Effector memory CD4-positive, alpha-beta T cell (primary cell): ENCODE results near the gene KRTDAP.
A peak's percentile ranks its signal among the peaks of the same experiment; 100 is the strongest.

Experiments
- DNase-seq, 3 donors: peaks; one replicate each; pipeline ENCODE4 v3.0.0-alpha.2; 2020
- H3K27ac ChIP-seq: 2 replicates; pipeline ENCODE4 v1.7.0; 2013; ENCODE audit warnings: mild to moderate bottlenecking, low read length, moderate library complexity; ENCODE audit not compliant: insufficient read depth, poor library complexity, severe bottlenecking
- H3K27me3 ChIP-seq: replicated peaks from 2 replicates; pipeline ENCODE4 v1.7.0; 2013; ENCODE audit warnings: mild to moderate bottlenecking, low read length; ENCODE audit not compliant: insufficient read depth, control insufficient read depth, poor library complexity, severe bottlenecking
- H3K36me3 ChIP-seq: 2 replicates; pipeline ENCODE4 v1.7.0; 2013; ENCODE audit warnings: mild to moderate bottlenecking, low read length, moderate library complexity; ENCODE audit not compliant: control insufficient read depth, insufficient read depth
- H3K4me1 ChIP-seq: 2 replicates; pipeline ENCODE4 v1.7.0; 2013; ENCODE audit warnings: low read length, mild to moderate bottlenecking; ENCODE audit not compliant: control insufficient read depth, insufficient read depth, poor library complexity, severe bottlenecking
- H3K4me3 ChIP-seq: 2 replicates; pipeline ENCODE4 v1.7.0; 2013; ENCODE audit warnings: low read length, low read depth, mild to moderate bottlenecking; ENCODE audit not compliant: insufficient read depth, poor library complexity, severe bottlenecking
- H3K9me3 ChIP-seq: 2 replicates; pipeline ENCODE4 v1.7.0; 2013; ENCODE audit warnings: mild to moderate bottlenecking, low read length, moderate library complexity; ENCODE audit not compliant: control insufficient read depth

Gene KRTDAP

GRCh38 chr19:35500611-35501010 is 10.3 kb upstream of the KRTDAP start:
- Histone ChIP-seq H3K9me3 (no peaks in the 10 kb centered on the region), H3K27ac (no peak overlapping the region), H3K4me3 (no peak overlapping the region), H3K27me3 (no peaks in the 10 kb centered on the region), H3K36me3 (no peaks in the 10 kb centered on the region), H3K4me1 (no peaks in the 10 kb centered on the region)
- DNase-seq = no peak

DNA sequence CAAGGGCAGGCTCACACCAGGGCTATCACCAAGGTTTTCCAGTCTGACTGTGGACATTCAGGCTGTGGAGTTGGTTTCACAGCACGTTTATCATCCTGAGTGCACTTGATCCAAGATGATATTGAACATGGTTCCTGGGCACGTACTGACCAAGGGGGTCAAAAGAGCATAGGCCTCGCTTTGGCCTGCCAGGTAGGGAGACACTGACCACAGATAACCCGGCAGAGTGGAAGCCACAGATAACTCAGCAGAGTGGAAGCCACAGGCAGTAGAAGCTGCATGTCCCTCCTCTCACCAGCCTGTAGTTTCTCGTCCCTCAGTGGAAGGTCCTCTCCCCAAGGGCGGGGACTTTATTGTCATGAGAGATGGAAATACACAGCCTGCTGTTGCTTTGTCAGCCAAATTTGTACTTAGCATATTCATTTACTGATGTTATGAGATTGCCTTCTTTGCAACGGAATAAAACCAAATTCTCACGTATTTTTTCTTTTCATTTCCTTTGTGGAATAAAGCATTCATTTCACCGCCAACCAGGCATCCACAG is 8.8 kb upstream of the KRTDAP start:
- no peaks in the 10 kb centered on the region for H3K36me3 ChIP-seq
- H3K4me1 ChIP-seq = peaks cover 4% of the 10 kb centered on the region

DNA sequence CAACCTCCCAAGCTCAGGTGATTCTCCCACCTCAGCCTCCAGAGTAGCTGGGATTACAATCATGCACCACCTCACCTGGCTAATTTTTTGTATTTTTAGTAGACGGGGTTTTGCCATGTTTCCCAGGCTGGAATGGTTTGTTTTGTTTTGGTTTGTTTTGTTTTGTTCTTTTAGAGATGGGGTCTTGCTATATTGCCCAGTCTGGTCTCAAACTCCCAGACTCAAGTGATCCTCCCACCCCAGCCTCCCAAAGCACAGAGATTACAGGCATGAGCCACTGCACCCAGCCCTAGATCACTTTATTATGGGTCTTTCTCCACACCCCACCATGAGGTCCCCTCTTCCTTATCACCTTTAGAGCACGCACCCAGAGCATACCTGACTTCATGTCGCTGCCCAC is 8.0 kb upstream of the KRTDAP start:
- H3K4me1 ChIP-seq = peaks cover 4% of the 10 kb centered on the region
- H3K36me3 ChIP-seq = no peaks in the 10 kb centered on the region
- H3K27me3 ChIP-seq = no peaks in the 10 kb centered on the region
- H3K9me3 ChIP-seq = no peaks in the 10 kb centered on the region
- no peak overlapping the region for H3K27ac ChIP-seq
- no peak overlapping the region for H3K4me3 ChIP-seq
- DNase-seq = no peak

More for the DNA sequence above, 8.8 kb upstream of the KRTDAP start:
- Histone ChIP-seq H3K4me3 (no peak overlapping the region), H3K27ac (no peak overlapping the region), H3K27me3 (no peaks in the 10 kb centered on the region), H3K9me3 (no peaks in the 10 kb centered on the region)
- no peak for DNase-seq

GRCh38 chr19:35497406-35497805 is 7.1 kb upstream of the KRTDAP start:
- Histone ChIP-seq H3K27ac (no peak overlapping the region), H3K4me3 (no peak overlapping the region), H3K9me3 (no peaks in the 10 kb centered on the region), H3K4me1 (peaks cover 4% of the 10 kb centered on the region), H3K27me3 (no peaks in the 10 kb centered on the region), H3K36me3 (no peaks in the 10 kb centered on the region)
- DNase-seq = no peak

DNA sequence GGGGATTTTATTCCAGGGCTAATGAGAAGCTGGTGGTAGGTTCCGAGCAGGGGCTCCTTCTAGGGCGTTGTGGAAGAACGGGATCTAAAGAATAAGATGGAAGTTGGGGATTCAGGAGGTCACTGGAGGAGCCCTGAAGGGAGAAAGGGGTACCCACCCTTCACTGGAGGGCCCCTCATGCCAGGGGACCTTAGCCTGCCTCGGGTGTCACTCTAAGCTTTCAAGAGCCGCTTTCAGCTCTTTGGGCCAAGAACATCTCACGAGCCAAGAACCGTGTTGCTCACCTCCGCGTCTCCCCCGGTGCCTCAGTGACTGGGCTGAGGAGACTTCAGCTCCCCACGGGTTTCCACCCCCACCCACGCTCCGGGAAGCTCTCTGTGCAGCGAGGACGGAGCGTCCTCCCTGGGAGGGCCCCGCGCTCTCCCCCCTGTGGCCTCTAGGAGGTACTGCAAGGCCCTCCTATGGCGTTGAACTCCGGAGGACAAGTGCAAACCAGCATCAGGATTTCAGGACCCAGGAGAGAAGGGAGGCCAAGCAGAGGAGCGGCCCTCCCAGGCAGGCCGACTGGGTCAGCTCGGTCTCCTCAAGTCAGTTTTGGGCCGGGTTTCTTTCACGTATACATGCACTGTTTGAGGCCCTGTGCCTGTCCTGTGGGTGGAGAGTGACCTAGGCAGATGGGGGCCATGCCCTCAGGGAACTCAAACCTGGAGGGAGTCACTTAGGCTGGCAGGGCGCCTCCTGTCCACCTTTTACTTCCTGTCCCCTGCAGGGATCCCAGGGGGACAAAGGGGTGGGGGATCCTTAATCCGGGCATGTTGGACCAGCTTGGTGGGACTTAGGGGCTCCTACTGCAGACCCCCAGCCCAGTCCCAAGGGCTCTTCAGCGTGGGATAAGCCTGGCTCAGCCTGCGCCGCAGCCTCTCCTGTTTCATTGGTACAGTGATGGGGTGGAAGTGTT is 5.1 kb upstream of the KRTDAP start:
- no peak overlapping the region for H3K27ac ChIP-seq
- no peak overlapping the region for H3K4me3 ChIP-seq
- H3K9me3 ChIP-seq = no peaks in the 10 kb centered on the region
- H3K36me3 ChIP-seq = no peaks in the 10 kb centered on the region
- H3K27me3 ChIP-seq = no peaks in the 10 kb centered on the region
- peaks cover 4% of the 10 kb centered on the region for H3K4me1 ChIP-seq
- peak; percentile 27 to 49 (median 31) for DNase-seq

DNA sequence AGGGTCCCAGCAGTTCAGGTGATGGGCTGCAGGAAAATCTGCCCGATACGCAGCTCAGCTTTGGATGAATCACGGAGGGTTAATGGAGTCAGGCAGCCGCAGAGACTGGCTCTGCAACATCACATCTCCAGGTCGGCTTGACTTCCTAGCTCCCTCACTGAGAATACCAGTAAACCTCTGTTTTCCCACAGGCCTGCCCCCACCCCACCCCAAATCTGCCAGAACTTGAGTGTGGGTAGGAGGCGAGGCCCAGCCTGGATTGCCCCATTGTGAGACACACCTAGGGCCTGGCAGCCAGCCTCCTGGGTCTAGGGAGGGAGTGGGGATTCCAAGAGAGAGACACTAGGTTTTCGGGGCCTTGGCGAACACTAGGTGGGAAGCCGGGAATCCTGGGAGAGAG is 3.7 kb upstream of the KRTDAP start:
- DNase-seq = no peak
- Histone ChIP-seq H3K27ac (no peak overlapping the region), H3K4me1 (peaks cover 4% of the 10 kb centered on the region), H3K36me3 (no peaks in the 10 kb centered on the region), H3K4me3 (no peak overlapping the region), H3K9me3 (no peaks in the 10 kb centered on the region), H3K27me3 (no peaks in the 10 kb centered on the region)

- Histone ChIP-seq H3K36me3 (no peaks in the 10 kb centered on the region), H3K4me3 (no peak overlapping the region), H3K4me1 (peaks cover 4% of the 10 kb centered on the region), H3K27me3 (no peaks in the 10 kb centered on the region), H3K27ac (no peak overlapping the region), H3K9me3 (no peaks in the 10 kb centered on the region)
- DNase-seq = no peak
Measured at GRCh38 chr19:35491836-35492360, 1.6 kb upstream of the KRTDAP start.

- H3K9me3 ChIP-seq = no peaks in the 10 kb centered on the region
- H3K4me1 ChIP-seq = no peaks in the 10 kb centered on the region
- H3K27me3 ChIP-seq = no peaks in the 10 kb centered on the region
- no peak for DNase-seq
- no peaks in the 10 kb centered on the region for H3K36me3 ChIP-seq
- no peak overlapping the region for H3K4me3 ChIP-seq
- H3K27ac ChIP-seq = no peak overlapping the region
Measured at GRCh38 chr19:35488677-35489076, 1.6 kb downstream of the KRTDAP start.

DNA sequence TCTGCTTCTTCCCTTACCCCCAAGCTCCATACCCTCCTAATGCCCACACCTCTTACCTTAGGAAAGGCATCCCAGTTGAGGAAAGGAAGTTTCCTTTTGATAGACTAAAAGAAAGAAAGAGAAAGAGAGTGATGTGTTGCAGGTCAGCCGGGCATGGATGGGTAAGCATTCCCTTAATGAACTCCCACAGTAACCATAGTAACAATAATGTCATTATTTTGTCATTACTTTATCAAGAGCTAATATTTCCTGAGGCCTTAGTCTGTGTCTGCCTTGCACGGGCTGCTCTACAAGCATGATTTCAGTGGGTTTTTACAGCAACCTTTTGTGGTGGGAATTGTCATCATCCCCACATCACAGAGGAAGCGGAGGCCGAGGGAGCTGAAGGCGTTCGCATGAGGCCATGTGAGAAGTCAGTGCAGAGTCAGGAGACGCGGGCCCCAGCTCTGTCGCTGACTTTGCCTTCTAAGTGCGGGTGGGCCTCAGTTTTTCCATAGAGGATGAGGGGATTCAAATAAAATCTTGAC is 2.5 kb downstream of the KRTDAP start:
- Histone ChIP-seq H3K4me3 (no peak overlapping the region), H3K36me3 (no peaks in the 10 kb centered on the region), H3K27ac (no peak overlapping the region), H3K9me3 (no peaks in the 10 kb centered on the region), H3K27me3 (no peaks in the 10 kb centered on the region), H3K4me1 (no peaks in the 10 kb centered on the region)
- DNase-seq = no peak

DNA sequence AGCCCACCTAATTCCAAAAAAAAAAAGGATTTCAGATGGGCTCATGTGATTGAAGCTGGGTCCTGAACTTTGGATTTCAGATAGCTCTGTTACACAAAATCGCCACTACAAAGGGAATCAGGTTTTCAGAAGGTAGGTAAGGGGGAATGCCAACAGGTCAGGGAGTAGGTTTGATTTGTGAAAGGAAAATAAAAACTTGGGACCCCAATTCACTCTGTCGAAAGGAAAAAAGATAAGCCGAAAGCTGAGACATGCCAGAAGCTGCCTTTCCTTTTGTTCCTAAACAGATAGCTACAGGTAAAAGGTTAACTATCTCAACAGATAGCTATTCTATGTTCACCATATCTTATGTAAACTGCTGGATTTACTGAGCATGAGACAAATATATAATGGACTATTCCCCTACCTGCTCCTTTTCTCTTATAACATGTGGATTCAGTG is 4.0 kb downstream of the KRTDAP start:
- Histone ChIP-seq H3K27me3 (no peaks in the 10 kb centered on the region), H3K9me3 (no peaks in the 10 kb centered on the region), H3K36me3 (no peaks in the 10 kb centered on the region), H3K4me1 (no peaks in the 10 kb centered on the region), H3K4me3 (no peak overlapping the region), H3K27ac (no peak overlapping the region)
- no peak for DNase-seq
